ENCODE data around the gene PLXNA4. TPM values are rescaled to one million over a fixed set of nuclear protein-coding genes. Genes with fewer than 3 reads are reported as not detected.

The PLXNA4 gene
- total RNA-seq, 1 experiment from 2014 or later, result 1.0 TPM

GRCh38 chr7:132347123-132347522, 229.1 kb downstream of the PLXNA4 start:
- H3K9me2 ChIP-seq (ENCODE audit: insufficient read depth), result no peaks in the 10 kb centered on the region
- ChIA-PET CTCF (no interaction called here), POLR2A (ENCODE audit: unreplicated experiment) (no interaction called here)
- DNase-seq, result no peak
- TF ChIP-seq CTCF (conservative IDR thresholded peaks at IDR 0.05) (no peak), EZH2 (IDR thresholded peaks at IDR 0.05; ENCODE audit: low read depth) (no peak)
- intact Hi-C loops (cut with micrococcal nuclease; ENCODE audit: unreplicated experiment), result no loop called here
- no TSS peak for BruUV-seq (replicated peaks)
- H2AFZ ChIP-seq, result no peak overlapping the region
- no peaks in the 10 kb centered on the region for H3K9me3 ChIP-seq (ENCODE audit: insufficient read depth, low read depth)
- H3K79me2 ChIP-seq (ENCODE audit: low read depth), result no peaks in the 10 kb centered on the region
- H3F3A ChIP-seq (ENCODE audit: insufficient read depth, low read depth), result no peaks in the 10 kb centered on the region
- H3K27me3 ChIP-seq (ENCODE audit: insufficient read depth, low read depth), result peaks cover 76% of the 10 kb centered on the region
- no peak overlapping the region for H3K4me2 ChIP-seq
- H3K4me3 ChIP-seq, result no peak overlapping the region
- no peaks in the 10 kb centered on the region for H3K4me1 ChIP-seq (replicated peaks; ENCODE audit: insufficient read depth)
- H3K36me3 ChIP-seq (ENCODE audit: low read depth), result no peaks in the 10 kb centered on the region
- no peak overlapping the region for H3K27ac ChIP-seq
- no peaks in the 10 kb centered on the region for H4K20me1 ChIP-seq (ENCODE audit: insufficient read depth)

- H3K27me3 ChIP-seq (ENCODE audit: insufficient read depth, low read depth), result peaks cover 63% of the 10 kb centered on the region
- BruUV-seq (replicated peaks), result no TSS peak
- H3F3A ChIP-seq (ENCODE audit: insufficient read depth, low read depth), result no peaks in the 10 kb centered on the region
- no peak for DNase-seq
- intact Hi-C loops (cut with micrococcal nuclease; ENCODE audit: unreplicated experiment), result no loop called here
- ChIA-PET CTCF (no interaction called here), POLR2A (ENCODE audit: unreplicated experiment) (no interaction called here)
- H3K4me2 ChIP-seq, result no peak overlapping the region
- TF ChIP-seq CTCF (conservative IDR thresholded peaks at IDR 0.05) (no peak), EZH2 (IDR thresholded peaks at IDR 0.05; ENCODE audit: low read depth) (no peak)
- H3K4me1 ChIP-seq (replicated peaks; ENCODE audit: insufficient read depth), result no peaks in the 10 kb centered on the region
- H3K4me3 ChIP-seq, result no peak overlapping the region
- no peaks in the 10 kb centered on the region for H3K36me3 ChIP-seq (ENCODE audit: low read depth)
- no peaks in the 10 kb centered on the region for H3K9me3 ChIP-seq (ENCODE audit: insufficient read depth, low read depth)
- H3K9me2 ChIP-seq (ENCODE audit: insufficient read depth), result no peaks in the 10 kb centered on the region
- H3K27ac ChIP-seq, result no peak overlapping the region
- H2AFZ ChIP-seq, result no peak overlapping the region
- no peaks in the 10 kb centered on the region for H3K79me2 ChIP-seq (ENCODE audit: low read depth)
- no peaks in the 10 kb centered on the region for H4K20me1 ChIP-seq (ENCODE audit: insufficient read depth)
These were observed 230.6 kb downstream of the PLXNA4 start for GRCh38 chr7:132345543-132346129.

GRCh38 chr7:132345030-132345429, 231.2 kb downstream of the PLXNA4 start:
- H3K79me2 ChIP-seq (ENCODE audit: low read depth), result no peaks in the 10 kb centered on the region
- ChIA-PET POLR2A (ENCODE audit: unreplicated experiment) (interaction anchor here (0.7 kb wide), 1 partner anchor 1394 kb away, joined by 5 read pairs; no protein-coding TSS in a partner anchor), CTCF (no interaction called here)
- no peaks in the 10 kb centered on the region for H3K9me2 ChIP-seq (ENCODE audit: insufficient read depth)
- no peak overlapping the region for H2AFZ ChIP-seq
- H3K9me3 ChIP-seq (ENCODE audit: insufficient read depth, low read depth), result no peaks in the 10 kb centered on the region
- no peak overlapping the region for H3K4me2 ChIP-seq
- H3K27me3 ChIP-seq (ENCODE audit: insufficient read depth, low read depth), result peaks cover 60% of the 10 kb centered on the region
- no peaks in the 10 kb centered on the region for H3F3A ChIP-seq (ENCODE audit: insufficient read depth, low read depth)
- no peaks in the 10 kb centered on the region for H3K4me1 ChIP-seq (replicated peaks; ENCODE audit: insufficient read depth)
- H4K20me1 ChIP-seq (ENCODE audit: insufficient read depth), result no peaks in the 10 kb centered on the region
- intact Hi-C loops (cut with micrococcal nuclease; ENCODE audit: unreplicated experiment), result no loop called here
- no peak overlapping the region for H3K27ac ChIP-seq
- no TSS peak for BruUV-seq (replicated peaks)
- no peak overlapping the region for H3K4me3 ChIP-seq
- TF ChIP-seq CTCF (conservative IDR thresholded peaks at IDR 0.05) (no peak), EZH2 (IDR thresholded peaks at IDR 0.05; ENCODE audit: low read depth) (no peak)
- H3K36me3 ChIP-seq (ENCODE audit: low read depth), result no peaks in the 10 kb centered on the region
- DNase-seq, result no peak

Measured in PC-9 (cell line).